Right atrium auricular region (tissue), 2 donors: ENCODE results near the gene PRMT2. TPM values are rescaled to one million over a fixed set of nuclear protein-coding genes. Genes with fewer than 3 reads are reported as not detected.

Source experiments
- DNase-seq: peaks from one replicate; pipeline ENCODE4 v3.0.0-alpha.2; 2019; ENCODE audit warnings: low spot score
- H3K27ac ChIP-seq, 2 donors: fragments of 200-600 bp; sonication (generic); 1 replicate in 1 of 2; 2 replicates in 1 of 2; pipeline ENCODE4 v1.5.1; 2016 to 2019
- H3K27me3 ChIP-seq, 2 donors: fragments of 200-600 bp; sonication (generic); one replicate each; pipeline versions ENCODE4 v1.5.1 to v1.6.0; 2017 to 2019
- H3K36me3 ChIP-seq: fragments of 200-600 bp; sonication (generic); one replicate; pipeline ENCODE4 v1.5.1; 2016
- H3K4me1 ChIP-seq, 2 donors: fragments of 200-600 bp; sonication (generic); one replicate each; pipeline versions ENCODE4 v1.5.1 to v1.6.0; 2017 to 2019
- H3K4me3 ChIP-seq, 2 donors: fragments of 200-600 bp; sonication (generic); 1 replicate in 1 of 2; 2 replicates in 1 of 2; pipeline ENCODE4 v1.5.1; 2017 to 2019; ENCODE audit warnings: mild to moderate bottlenecking in 1 of 2, moderate library complexity in 1 of 2
- H3K9me3 ChIP-seq, 2 donors: fragments of 200-600 bp; sonication (generic); one replicate each; pipeline ENCODE4 v1.5.1; 2019
- total RNA-seq, 2 donors: library from RNA; depleted of rRNA; stranded (reverse); fragments of >200 nt; gene quantifications; one replicate each; pipeline ENCODE4 v1.1.0, GENCODE V29; 2016
- TF ChIP-seq, protein P1 (sequence below), 2 donors: fragments of 200-600 bp; sonication (generic); IDR thresholded peaks; one replicate each; pipeline ENCODE4 v1.5.1; 2019; ENCODE audit warnings: antibody characterized with exemption in 2 of 2

Gene PRMT2
- total RNA-seq, 2 donors from 2014 or later, result 36.7 to 60.5 TPM

DNA sequence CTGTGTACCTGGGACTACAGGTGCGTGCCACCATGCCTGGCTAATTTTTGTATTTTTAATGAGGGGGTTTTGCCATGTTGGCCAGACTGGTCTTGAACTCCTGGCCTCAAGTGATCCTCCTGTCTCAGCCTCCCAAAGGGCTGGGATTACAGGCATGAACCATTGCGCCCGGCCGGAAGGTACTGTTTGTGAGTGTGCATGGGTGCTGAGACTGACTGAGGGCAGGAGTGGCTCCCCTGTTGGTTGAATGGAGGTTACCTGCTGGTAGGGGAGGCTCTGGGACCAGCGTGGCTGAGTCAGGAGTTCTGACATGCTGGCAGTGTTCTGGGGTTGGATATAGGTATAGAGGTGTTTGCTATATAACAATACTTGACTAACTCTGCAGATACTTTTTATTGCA is 10.4 kb downstream of the PRMT2 start:
- TF ChIP-seq, protein P1, sequence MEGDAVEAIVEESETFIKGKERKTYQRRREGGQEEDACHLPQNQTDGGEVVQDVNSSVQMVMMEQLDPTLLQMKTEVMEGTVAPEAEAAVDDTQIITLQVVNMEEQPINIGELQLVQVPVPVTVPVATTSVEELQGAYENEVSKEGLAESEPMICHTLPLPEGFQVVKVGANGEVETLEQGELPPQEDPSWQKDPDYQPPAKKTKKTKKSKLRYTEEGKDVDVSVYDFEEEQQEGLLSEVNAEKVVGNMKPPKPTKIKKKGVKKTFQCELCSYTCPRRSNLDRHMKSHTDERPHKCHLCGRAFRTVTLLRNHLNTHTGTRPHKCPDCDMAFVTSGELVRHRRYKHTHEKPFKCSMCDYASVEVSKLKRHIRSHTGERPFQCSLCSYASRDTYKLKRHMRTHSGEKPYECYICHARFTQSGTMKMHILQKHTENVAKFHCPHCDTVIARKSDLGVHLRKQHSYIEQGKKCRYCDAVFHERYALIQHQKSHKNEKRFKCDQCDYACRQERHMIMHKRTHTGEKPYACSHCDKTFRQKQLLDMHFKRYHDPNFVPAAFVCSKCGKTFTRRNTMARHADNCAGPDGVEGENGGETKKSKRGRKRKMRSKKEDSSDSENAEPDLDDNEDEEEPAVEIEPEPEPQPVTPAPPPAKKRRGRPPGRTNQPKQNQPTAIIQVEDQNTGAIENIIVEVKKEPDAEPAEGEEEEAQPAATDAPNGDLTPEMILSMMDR (IDR thresholded peaks at IDR 0.05), result no peak
- H3K4me3 ChIP-seq, result no peak overlapping the region
- DNase-seq, result no peak
- H3K9me3 ChIP-seq, result no peaks in the 10 kb centered on the region
- H3K4me1 ChIP-seq, result peaks cover 0 to 10% of the 10 kb centered on the region in 2 donors
- no peak overlapping the region for H3K27ac ChIP-seq
- H3K36me3 ChIP-seq, result peaks cover 78% of the 10 kb centered on the region
- H3K27me3 ChIP-seq, result no peaks in the 10 kb centered on the region

DNA sequence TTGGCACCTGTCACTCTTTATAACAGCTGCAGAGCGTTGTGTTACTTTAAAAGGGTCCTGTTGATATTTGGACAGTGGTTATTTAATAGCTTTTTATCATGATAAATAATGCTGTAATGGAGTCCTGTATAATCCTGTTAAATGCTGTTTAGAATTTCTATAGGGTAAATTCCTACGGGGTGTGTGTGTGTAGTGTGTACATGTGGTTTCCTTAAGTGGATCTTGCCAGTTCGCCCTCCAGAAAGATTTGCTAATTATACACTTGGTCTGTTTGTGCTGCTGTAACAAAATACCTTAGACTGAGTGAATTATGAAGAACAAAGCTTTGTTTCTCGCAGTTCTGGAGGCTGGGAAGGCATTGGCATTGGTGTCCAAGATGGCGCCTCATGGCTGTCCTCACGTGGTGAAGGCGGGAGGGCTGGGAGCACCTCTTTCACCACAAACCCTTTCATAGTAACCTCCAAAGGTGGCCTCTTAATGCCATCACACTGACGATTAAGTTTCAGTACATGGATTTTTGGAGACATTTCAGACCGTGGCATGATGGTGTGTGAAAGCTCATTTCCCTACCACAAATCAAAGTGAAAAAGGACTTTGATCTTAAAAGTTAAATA is 11.2 kb downstream of the PRMT2 start:
- DNase-seq, result no peak
- Histone ChIP-seq H3K4me1 (peaks cover 0 to 13% of the 10 kb centered on the region in 2 donors), H3K27ac (no peak overlapping the region), H3K27me3 (no peaks in the 10 kb centered on the region), H3K9me3 (no peaks in the 10 kb centered on the region), H3K4me3 (no peak overlapping the region), H3K36me3 (peaks cover 79% of the 10 kb centered on the region)
- TF ChIP-seq, protein P1 (IDR thresholded peaks at IDR 0.05), result no peak

DNA sequence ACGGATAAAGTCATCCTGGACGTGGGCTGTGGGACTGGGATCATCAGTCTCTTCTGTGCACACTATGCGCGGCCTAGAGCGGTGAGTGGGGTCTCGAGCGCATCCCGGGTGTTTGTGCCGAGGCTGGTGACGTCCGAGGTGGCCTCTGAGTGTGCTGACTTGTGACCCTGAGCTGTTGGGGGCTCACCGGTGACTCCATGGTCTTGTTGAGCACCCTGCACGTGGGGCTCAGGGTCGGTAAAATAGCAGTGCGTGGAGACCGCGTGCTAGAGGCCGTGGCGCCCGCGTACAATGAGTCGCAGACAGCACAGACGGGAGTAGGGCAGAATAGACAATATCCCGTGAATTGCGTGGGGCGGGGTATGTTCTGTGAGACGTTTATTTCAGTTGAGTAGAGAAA is 13.1 kb downstream of the PRMT2 start:
- DNase-seq, result no peak
- TF ChIP-seq, protein P1 (IDR thresholded peaks at IDR 0.05), result no peak
- Histone ChIP-seq H3K27ac (no peak overlapping the region), H3K27me3 (no peaks in the 10 kb centered on the region), H3K4me1 (peaks cover 0 to 13% of the 10 kb centered on the region in 2 donors), H3K4me3 (no peak overlapping the region), H3K36me3 (peaks cover 88% of the 10 kb centered on the region), H3K9me3 (no peaks in the 10 kb centered on the region)

DNA sequence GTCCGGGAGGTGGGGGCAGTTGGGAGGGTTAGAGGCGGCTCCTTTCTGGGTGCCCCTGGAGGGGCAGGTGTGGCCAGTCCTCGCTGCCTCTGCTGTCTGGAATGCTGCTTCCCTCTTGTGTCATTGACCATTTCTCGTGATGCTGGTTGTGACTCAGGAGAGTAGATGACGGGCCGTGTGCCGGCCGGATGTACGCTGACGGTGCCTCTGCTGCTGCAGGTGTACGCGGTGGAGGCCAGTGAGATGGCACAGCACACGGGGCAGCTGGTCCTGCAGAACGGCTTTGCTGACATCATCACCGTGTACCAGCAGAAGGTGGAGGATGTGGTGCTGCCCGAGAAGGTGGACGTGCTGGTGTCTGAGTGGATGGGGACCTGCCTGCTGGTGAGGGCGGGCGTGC is 13.9 kb downstream of the PRMT2 start:
- H3K9me3 ChIP-seq, result no peaks in the 10 kb centered on the region
- peaks cover 88% of the 10 kb centered on the region for H3K36me3 ChIP-seq
- no peak for DNase-seq
- TF ChIP-seq, protein P1 (IDR thresholded peaks at IDR 0.05), result no peak
- H3K4me3 ChIP-seq, result no peak overlapping the region
- peaks cover 0 to 13% of the 10 kb centered on the region in 2 donors for H3K4me1 ChIP-seq
- no peaks in the 10 kb centered on the region for H3K27me3 ChIP-seq
- H3K27ac ChIP-seq, result no peak overlapping the region

DNA sequence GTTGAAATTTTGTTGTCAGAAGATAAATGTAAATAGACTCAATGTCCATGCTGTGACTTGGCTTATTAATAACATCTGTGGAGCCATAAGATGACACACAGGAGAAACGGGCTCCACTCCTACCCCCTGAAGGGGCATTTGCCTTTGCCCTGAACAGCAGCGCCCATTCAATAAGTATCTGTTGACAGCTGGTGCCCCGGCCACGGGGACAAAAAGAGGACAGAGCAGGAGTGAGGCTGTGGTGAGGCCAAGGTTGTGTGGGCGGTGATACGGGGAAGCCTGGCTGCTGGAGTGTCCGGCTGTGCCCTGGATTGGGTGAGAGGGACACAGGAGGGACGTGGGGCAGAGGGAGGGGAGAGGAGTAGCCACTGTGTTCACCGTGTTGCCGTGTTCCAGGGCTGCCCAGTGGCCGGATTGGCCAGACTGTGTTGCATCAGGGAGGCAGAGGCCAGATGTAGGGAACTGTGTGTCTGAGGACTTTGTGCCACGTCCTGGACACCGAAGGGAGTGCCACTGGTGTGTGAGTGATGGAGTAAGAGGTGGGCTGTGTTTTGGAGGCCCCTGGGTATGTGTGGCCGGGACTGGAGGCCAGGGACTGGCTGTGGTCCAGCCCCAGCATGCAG is 15.1 kb downstream of the PRMT2 start:
- Histone ChIP-seq H3K9me3 (peaks cover 0 to 12% of the 10 kb centered on the region in 2 donors), H3K36me3 (peaks cover 88% of the 10 kb centered on the region), H3K27me3 (no peaks in the 10 kb centered on the region), H3K27ac (peak overlapping the region; percentile 14 to 18), H3K4me1 (peaks cover 0 to 13% of the 10 kb centered on the region in 2 donors), H3K4me3 (no peak overlapping the region)
- TF ChIP-seq, protein P1 (IDR thresholded peaks at IDR 0.05), result no peak
- no peak for DNase-seq
